NOMO-1 treated with DMSO at 0.1 percent for 48 hours (cell line): ENCODE results near the gene CPED1.
A peak's percentile ranks its signal among the peaks of the same experiment; 100 is the strongest.
"Not testable (repeated sequence)": the region's sequence is repeated elsewhere in the genome, so short reads cannot be mapped to it uniquely, and the experiment has no call there.

Source experiments
- DNase-seq: peaks from one replicate; lab custom pipeline; 2025; ENCODE audit not compliant: unreplicated experiment; lab: John Stamatoyannopoulos, UW

Gene CPED1

DNA sequence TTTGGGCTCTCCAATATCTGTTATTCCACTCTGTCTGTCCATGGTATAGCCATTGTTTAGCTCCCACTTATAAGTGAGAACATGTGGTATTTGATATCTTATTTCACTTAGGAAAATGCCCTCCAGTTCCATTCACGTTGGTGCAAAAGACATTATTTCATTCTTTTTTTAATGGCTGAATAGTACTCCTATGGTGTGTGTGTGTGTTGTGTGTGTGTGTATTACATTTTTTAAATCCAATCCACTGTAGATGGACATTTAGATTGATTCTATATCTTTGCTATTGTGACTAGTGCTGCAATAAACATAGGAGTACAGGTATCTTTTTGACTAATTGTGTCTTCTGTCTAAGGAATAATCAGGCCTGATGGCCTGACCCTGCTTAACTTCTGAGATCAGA lies 7.4 kb upstream of the CPED1 start:
- no peak for DNase-seq

DNA sequence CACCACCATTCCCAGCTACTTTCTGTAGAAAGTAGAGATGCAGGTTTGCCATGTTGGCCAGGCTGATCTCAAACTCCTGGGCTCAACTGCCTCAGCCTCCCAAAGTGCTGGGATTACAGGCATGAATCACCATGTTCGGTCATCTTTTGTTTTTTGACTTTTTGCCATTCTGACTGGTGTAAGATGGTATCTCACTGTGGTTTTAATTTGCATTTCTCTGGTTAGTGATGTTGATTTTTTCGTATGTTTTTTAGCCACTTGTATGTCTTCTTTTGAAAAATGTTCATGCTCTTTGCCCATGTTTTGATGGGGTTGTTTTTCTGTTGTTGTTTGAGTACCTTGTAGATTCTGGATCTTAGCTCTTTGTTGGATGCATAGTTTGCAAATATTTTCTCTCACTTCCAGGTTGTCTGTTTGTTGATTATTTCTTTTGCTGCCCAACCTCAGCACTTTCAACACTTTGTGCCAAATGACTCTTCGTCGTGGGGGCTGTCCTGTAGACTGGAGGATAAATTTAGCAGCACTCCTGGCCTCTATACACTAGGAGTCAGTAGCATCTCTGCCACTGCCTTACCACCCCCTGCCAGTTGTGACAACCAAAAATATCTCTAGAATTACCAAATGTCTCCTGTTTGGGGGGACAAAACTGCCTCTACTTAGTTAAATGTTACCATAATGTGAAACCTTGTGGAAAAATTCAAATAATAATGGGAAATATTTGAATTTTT lies 6.5 kb upstream of the CPED1 start:
- no peak for DNase-seq

DNA sequence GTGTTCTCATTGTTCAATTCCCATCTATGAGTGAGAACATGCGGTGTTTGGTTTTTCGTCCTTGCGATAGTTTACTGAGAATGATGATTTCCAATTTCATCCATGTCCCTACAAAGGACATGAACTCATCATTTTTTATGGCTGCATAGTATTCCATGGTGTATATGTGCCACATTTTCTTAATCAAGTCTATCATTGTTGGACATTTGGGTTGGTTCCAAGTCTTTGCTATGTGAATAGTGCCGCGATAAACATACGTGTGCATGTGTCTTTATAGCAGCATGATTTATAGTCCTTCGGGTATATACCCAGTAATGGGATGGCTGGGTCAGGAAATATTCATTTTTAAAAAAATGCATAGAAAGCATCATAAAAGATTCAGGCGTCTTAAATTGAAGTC lies 4.9 kb upstream of the CPED1 start:
- not testable (repeated sequence) for DNase-seq

DNA sequence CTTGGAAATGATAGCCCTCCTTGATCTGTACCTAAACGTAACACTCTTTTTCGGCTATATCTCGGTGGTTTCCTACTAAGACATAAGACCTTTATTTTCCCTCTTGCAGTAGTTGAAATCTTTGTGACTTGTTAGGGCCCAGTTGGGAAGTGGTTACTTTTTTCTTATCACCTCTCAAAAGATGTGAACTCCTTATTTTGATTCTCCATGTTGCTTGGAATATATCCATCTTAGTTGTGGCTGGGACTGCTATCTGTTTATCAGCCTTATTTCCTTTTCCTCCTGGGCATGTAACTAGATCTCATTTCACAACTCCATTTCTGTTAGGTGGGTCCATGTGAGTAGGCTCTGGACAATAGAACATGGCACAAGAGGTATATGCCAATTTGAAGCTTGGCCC lies 4.1 kb upstream of the CPED1 start:
- DNase-seq: no peak

DNA sequence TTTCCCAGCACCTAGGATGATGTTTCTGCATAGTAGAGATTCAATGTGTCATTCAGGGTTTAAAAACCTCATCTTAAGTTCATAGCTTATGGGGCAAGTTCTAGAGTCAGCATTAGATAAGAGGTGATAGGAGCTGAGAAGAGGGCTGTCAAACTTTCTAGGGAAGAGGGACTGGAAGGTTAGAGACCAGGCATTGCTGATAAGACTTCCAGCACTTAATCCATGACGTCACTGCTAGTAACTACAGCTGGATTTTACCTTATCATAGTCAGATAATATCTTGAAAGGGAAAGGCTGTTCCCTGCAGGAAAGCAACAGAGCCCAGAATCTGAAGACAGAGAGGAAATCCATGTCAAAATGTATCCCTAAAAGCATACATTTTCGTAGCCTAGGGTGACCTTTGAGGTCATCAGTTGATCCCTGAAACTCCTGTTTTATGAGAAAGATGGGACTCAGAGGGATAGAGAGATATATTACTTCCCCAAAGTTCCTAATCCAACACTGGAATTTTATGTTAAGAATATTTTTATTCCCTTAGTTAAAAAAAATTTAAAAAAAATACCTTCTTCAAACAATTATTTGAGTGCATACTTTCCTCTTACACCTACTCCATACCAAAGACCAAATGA lies 3.3 kb upstream of the CPED1 start:
- no peak for DNase-seq

DNA sequence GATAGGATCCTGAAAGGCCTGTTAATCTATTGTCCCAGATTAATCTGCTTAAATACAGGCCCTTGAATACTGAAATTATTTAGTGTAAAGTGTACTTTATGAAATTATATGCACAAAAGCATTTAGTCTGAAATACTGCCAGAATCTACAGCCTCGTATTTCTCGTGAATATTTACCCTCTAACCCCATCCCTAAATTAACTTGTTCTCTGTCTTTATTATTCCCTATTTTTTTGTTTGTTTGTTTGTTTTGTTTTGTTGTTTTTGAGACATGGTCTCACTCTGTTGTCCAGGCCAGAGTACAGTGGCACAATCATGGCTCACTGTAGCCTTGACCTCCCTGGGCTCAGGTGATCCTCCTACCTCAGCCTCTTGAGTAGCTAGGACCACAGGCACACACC lies 2.7 kb upstream of the CPED1 start:
- DNase-seq: no peak

DNA sequence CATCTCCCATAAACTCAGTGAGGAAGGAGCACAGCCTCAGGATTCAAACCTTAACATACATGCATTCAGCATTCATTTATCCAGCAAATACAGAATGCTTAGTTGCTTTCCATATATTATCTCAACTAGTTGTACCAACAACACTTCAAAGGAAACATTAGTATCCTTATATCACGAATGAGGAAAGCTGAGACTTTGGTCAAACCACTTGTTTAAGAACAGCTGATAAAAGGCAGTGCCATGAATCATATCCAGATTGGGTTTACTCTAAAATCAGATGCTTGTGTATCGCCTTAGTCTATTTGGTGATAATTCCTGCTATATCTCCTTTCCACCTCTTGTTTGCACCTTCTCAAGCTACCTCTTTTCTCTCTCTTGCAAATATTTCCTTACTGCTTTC lies 1.9 kb upstream of the CPED1 start:
- no peak for DNase-seq

DNA sequence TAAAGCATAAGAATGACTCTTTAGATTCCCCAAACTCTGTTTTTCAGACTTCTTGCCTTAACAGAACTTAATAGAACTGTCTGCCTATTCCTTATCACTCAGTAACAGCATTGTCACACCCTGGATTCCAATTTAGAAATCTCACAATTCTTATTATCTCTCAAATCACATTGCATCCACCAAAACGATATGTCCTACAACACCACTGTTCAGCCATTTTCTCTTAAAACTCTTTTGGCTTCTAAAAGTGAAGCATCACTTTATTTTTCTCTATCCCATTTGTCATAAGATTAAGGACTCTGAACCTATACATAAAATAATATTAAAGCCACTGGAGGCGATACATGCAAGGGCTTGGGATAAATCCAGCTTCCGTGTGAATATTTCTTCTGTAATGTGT lies 1.2 kb upstream of the CPED1 start:
- DNase-seq: no peak

DNA sequence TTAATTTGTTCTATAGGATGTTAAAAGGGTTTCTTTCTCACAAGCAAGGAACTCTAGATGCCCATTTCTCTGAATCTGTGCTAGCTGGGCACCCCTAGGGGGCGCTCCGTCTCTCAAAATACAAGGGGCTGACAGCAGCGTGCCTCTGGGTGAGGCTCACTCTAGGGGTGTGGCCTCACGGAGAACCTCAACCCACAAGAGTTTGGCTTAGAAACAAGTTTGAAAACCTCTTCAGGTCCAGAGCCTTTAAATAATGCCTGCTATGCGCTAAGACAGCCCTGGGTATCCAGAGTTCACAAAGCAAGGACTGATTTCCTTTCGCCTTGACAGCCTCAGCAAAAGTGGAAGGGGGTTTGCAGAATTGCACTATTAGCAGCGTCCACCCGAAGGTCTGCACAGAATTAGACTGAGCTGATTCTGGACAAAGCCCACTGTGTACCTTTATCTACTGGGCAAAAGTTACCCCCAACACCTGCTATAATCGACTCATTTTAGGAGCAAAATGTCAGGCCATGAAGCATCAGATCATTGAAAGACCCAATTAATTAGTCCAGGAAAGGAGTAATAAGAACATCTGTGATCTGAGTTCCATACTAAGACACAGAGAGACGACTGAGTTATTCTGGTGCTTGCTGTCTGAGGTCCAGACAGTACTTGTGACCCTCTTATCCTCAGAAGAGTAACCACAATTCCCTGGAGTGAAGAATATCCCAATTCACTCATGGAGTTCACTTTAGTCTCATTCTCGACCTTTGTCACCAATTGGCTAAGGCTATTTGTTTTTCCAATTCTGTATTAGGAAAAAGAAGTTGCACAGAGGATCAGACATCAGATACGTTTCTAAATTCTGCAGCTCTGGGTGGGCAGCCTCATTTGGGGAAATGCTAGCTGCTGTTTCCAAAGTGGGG lies 574 bp upstream of the CPED1 start:
- DNase-seq: peak; percentile 68

DNA sequence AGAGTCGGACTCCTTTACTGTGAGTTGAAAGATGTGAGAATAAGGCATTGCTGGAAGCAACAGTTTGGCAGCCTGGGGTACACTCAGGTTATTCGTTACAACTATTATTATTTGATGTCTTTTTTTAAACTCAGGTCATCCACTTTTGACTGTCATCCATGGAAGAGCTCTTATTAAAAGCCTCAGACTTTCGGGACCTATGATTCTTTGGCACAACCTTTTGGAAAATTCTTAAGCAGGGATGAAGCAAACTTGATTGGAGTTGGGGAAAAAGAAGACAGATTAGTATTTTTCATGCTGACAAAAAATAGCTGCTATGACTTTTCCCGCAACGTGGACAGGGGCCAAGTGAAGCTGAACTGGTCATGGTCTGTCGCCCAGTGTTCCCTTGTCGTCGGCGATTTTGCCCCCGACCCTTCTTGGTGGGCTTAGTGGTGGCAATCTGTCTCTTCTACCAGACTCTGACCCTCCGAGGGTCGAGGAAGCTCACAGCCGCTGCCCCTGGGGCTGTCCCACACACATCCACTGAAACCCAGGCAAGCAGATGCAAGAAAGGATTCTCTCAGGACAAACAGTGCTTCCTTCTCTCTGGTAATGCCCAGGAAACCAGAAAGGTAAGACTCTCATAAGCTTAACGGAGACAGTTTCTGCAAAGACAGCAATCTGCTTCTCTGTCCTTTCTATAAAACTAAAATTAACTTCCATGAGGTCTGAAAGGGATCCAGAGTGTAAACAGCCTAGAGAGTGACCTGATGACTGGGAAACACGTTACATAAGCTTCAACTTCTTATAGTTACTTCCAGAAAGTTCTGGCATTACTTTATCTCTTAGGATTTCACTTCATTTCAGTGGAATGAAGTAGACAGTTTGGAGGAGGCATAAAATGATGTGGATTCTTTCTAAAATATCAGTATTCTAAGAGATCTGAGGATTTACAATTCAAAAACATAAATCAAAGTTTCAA lies 1.0 kb downstream of the CPED1 start:
- no peak for DNase-seq

DNA sequence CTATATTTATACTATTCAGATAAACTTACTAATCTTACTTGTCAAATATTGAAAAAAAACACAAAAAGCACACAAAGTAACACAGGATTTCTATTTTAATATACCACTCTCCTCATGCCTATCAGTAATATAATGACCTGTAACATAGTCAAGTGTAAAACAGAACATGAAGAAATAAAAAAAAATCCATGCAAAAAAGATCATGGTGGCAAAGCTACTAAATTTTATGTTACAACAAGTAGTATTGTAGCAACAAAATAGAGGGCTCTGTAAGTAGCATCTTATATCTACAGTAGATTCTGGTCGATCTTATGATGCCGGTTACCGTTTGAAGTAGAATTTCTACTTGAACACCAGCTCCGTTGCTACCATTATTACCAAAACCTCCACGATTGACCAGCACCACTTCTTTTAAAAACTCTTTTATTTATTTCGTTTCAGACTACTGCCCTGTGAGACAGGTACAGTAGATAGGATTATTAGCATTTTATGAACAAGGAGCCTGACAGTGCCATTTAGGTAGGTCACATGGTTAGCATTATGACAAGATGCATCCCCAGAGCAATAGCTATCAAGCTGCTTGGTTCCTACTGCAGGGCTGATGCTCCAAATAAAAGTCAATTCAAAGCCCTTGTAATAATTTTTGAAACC lies 2.1 kb downstream of the CPED1 start:
- no peak for DNase-seq

DNA sequence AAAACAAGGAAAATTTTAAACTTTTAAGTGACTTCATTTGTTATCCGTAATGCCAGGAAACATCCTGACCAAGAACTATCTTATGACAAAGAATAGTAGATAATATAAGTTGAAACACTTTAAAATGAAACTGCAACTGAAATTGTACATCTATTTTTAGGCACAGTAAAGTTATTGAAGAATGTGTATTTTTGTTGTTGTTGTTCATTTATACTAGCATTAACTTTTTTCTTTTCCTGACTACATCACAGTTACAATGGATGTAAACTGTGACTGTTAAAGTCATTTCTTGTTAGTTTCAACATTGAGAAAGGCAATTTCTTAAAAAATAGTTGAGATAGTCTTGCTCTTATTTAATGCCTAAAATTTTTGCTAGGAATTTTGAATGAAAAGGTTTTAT lies 2.6 kb downstream of the CPED1 start:
- no peak for DNase-seq

DNA sequence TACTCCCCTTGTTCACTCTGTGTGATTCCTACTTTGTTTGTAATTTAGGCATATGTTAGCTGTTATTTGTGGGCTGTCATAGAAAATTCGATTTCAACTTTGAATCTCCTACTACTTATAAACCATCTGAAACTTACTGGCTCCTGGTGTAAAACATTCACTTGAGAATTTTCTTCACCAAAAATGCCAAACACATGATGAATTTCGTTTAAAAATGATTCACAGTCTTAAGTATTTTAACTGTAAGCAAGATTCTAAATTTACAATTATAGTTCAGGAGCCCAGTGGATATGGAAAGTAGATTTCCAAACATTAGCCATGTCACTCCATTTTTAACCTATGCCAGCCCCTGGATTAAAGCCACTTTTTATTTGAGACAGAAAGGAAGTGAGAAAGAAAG lies 3.1 kb downstream of the CPED1 start:
- no peak for DNase-seq

DNA sequence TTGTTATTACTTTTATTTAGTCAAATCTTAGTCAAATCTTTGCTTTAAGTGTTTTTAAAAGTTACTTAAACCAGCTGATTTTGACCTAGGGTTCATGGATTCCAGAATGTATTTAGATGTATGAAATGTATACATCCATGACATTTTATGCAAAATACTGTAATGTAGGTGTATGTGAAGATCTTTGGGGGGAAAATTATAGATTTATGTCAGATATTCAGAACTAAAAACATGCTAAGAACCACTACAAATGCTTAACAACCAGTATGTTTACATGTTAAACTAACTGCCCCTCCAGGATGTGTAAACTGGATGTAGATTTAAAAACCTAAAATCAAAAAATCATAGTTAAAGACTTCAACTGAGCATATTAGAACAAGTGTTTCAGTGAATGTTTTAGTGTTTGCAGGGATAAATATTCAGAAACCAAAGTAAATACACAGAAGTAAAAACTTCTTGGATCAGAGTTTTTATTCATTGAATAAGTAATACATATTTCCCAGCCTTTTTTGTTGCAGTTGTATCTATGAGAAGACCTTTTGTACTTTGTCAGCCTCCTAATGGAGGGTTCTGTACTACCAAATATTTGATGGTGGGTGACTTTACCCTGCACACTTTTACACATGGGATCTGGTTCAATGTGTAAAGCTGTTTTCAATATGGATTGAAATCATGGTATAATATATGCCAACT lies 3.9 kb downstream of the CPED1 start:
- DNase-seq: no peak

DNA sequence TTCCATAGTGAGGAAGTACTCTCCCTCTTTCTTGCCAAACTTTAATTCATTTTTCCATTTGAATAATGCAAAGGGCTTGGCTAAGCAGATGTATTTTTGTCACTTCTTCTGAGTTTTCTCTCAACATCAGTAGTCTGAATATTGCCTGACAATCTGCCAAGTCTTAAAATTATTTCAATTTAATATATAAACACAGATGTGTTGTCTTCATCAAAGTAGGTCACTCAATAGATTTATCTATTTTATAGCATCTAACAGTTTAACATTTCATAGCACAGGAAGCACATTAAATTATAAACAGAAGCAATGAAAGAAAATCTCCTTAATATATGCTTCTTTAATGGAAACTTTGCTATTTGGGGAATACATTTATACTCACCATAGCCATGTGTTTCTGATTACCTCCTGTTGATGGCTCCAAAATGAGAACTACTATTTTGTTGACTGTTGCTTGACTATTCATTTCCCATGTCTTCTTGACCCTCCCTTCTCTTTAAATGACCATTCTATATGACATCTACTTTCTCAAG lies 4.5 kb downstream of the CPED1 start:
- no peak for DNase-seq

DNA sequence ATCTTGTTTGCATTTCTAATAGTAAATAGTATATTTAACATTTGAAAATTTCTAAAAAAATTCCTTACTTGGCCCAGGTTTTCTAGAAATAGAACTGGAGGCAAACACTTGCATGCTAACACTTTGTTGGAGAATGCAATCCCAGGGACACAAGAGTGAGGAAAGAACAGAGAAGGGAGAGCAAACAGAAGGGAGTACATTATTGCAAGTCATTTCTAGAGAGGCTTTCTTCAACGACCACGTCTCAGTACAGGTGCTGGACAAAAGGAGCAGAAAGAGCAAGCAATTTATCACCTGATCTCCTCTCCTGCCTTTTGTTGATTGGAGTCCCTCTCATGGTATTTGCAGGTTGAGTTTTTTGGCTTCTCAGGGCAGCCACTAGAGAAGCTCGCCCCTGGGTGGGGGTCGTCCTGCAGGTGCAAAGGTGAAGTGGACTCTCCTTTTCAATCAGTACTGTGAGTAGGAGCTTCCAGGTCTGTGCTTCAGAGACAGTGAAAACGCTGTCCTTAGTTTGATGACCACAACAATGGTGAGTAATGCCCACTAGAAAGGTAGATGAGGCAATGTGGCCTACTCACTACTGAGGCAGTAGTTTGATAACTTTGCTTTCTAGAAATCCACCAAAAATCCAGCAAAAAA lies 5.2 kb downstream of the CPED1 start:
- DNase-seq: no peak

DNA sequence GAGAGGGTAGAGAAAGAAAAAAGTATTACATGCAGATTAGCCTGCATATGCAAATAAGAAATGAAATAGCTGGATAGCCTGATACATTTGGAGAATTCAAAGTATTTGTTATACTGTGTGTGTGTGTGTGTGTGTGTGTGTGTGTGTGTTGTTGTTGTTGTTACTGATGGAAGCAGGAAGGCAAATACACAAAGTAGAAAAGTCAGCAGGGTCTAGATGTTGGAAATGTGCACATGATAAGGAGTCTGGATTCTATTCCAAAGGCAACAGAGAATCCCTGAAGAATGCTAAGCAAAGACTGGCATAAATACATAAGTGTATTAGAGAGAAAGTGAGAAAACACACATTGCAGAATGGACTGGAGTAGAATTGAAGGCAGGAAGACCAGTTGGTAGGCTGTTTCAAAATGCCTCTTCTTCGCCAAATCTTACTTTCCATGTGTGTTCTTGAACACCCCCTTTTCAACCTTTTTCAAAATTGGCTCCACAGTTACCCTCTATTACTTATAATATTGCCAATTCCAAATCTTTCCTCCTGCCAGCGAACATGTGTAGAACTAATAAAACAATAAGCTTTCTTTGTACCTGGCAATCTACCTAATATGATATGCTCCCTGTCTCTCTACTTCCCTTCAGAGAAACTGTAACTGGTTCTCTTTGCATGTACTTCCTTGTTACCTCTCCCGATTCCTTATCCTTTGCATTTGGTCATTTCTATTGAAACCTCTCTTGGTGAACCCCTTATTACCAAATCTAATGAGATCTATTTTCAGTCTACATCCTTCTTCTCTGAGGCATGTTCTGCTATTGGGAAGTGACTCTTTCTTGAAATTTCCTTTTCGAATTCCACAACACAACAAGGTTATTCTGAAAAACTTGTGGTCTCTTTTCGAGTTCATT lies 6.2 kb downstream of the CPED1 start:
- no peak for DNase-seq

DNA sequence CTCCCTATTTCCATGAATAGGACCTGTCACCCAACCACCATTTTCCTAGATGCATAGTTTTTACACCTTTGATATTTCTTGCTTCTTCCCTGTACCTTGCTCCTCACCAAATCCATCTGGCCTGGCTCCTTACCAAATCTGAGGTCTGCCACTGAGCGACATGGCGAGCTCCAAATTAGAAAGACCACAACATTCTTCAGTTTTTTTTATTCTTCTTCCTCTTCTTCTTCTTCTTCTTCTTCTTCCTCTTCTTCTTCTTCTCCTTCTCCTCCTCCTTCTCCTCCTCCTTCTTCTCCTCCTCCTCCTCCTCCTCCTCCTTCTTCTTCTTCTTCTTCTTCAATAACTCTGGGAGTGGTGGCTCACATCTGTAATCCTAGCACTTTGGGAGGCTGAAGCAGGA lies 7.1 kb downstream of the CPED1 start:
- no peak for DNase-seq
